ENCODE results near the gene MSLN.

MSLN gene

GRCh38 chr16:777826-778225 is 17.3 kb downstream of the MSLN start:
- H3K4me3 ChIP-seq (ENCODE audit: low read length) = no peak overlapping the region
- no peak for TF ChIP-seq ZNF274 (IDR thresholded peaks at IDR 0.05; ENCODE audit: low read depth, low read length)

DNA sequence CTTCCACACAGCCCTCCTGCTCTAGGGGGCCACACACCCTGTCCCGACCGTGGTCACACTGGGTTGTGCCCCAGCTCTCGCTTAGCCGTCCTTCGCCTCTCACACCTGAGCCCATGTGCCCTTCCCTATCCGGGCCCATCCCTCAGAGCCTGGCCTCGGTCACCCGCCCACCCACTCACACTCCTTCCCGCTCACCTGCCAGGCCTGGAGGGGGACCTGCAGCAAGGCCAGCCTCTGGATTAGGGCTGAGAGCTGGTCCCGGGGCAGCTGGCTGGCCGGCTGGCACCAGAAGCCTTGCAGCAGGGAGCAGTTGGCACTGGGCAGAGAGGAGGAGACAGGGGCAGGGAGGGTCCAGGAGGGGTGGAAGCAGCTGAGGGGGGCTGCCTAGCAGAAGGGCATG is 17.9 kb downstream of the MSLN start:
- no peak for TF ChIP-seq ZNF274 (IDR thresholded peaks at IDR 0.05; ENCODE audit: low read depth, low read length)
- H3K4me3 ChIP-seq (ENCODE audit: low read length) = no peak overlapping the region

DNA sequence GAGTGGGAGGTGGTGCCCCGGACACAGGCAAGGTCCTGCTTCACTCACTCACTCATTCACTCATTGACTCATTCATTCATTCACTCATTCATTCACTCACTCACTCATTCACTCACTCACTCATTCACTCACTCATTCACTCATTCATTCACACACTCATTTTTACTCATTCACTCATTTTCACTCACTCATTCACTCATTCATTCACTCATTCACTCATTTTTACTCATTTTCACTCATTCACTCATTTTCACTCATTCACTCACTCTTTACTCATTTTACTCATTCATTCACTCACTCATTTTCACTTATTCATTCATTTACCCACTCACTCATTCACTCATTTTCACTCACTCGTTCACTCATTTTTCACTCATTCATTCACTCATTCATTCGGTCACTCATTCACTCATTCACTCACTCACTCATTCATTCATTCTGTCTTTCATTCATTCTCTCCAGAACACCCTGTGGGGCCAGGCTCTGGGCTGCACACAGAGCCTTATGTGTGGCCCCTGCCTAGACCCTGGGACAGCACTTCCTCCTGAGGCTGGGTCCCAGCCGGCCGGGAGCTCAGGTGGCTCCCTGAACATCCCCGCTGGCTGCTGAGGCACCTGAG is 18.5 kb downstream of the MSLN start:
- TF ChIP-seq ZNF274 (IDR thresholded peaks at IDR 0.05; ENCODE audit: low read depth, low read length) = no peak
- H3K4me3 ChIP-seq (ENCODE audit: low read length) = no peak overlapping the region

- no peak for TF ChIP-seq ZNF274 (IDR thresholded peaks at IDR 0.05; ENCODE audit: low read depth, low read length)
- H3K4me3 ChIP-seq (ENCODE audit: low read length) = no peak overlapping the region
Observed at GRCh38 chr16:779561-779960, 19.0 kb downstream of the MSLN start.

DNA sequence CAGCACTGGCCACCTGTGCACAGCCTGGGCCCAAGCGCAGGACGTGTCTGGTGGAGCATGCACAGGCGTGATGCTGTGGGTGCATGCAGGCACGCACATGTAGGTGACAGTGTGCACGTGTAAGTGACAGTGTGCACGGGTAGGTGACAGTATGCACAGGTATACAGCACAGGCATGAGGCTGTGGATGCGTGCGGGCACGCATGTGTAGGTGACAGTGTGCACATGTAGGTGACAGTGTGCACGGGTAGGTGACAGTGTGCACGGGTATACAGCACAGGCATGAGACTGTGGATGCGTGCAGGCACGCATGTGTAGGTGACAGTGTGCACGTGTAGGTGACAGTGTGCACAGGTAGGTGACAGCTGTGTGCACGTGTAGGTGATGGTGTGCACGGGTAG is 19.8 kb downstream of the MSLN start:
- TF ChIP-seq ZNF274 (IDR thresholded peaks at IDR 0.05; ENCODE audit: low read depth, low read length) = no peak

GRCh38 chr16:781346-782010 is 20.9 kb downstream of the MSLN start:
- no peak for TF ChIP-seq ZNF274 (IDR thresholded peaks at IDR 0.05; ENCODE audit: low read depth, low read length)

More for the DNA sequence above, 19.8 kb downstream of the MSLN start:
- no peak overlapping the region for H3K4me3 ChIP-seq (ENCODE audit: low read length)

DNA sequence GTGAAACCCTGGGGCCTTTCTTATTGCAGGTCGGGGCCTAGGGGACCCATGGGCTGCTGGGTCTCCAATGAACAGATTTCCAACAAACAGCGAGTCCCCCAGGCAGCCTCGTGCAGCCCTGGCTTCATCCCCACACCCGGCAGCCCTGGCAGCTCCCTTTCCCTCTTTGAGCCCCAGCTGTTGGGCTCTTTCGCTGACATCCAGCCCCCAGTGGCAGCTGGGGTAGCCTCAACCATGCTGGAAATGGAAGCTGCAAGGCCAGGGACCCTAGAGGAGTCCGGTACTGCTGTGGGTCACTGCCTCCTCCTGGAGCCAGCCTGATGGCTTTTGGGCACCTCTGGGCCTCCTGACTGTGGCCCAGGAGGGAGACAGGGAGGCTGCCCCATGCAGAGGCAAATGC is 21.7 kb downstream of the MSLN start:
- TF ChIP-seq ZNF274 (IDR thresholded peaks at IDR 0.05; ENCODE audit: low read depth, low read length) = no peak

More at GRCh38 chr16:781346-782010, 20.9 kb downstream of the MSLN start:
- H3K4me3 ChIP-seq (ENCODE audit: low read length) = no peak overlapping the region

GRCh38 chr16:782766-783403 is 22.4 kb downstream of the MSLN start:
- no peak for TF ChIP-seq ZNF274 (IDR thresholded peaks at IDR 0.05; ENCODE audit: low read depth, low read length)
- no peak overlapping the region for H3K4me3 ChIP-seq (ENCODE audit: low read length)

More for the DNA sequence above, 21.7 kb downstream of the MSLN start:
- H3K4me3 ChIP-seq (ENCODE audit: low read length) = no peak overlapping the region

DNA sequence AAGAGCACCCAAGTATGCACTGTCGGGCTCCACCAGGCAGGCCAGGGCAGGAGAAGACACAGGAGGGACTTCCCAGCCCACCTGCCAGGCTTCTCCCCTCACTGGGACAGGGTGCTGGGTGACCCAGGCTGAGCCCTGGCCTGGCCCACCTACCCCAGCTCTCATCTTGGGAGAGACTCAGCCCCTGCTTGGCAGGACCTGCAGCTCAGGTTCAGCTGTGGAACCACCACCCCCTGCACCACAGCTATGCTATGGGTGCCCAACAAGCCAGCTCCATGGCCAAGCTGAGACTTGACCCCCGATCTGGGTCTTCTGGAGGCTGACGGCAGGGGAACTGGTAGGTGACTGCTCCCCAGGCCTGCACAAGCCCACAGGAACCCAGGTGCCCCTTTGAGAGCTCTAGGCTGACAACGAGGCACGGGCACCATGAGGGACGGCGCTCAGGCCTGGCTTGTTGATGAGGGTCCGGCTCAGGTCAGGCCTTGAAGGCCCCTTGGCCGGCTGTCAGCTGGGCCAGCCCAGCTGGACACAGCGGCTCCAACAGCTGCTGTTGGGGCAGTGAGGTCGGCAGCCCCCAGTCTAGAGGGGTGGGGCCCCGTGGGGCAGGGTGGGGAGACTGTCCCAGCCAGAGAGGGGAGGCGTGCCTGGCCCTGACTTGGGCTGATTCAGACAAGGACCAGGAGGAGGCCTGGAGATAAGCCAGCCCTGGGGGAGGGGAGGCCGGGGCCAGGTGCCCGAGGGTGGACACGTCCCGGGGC is 23.0 kb downstream of the MSLN start:
- H3K4me3 ChIP-seq (ENCODE audit: low read length) = no peak overlapping the region
- no peak for TF ChIP-seq ZNF274 (IDR thresholded peaks at IDR 0.05; ENCODE audit: low read depth, low read length)

- no peak for TF ChIP-seq ZNF274 (IDR thresholded peaks at IDR 0.05; ENCODE audit: low read depth, low read length)
- no peak overlapping the region for H3K4me3 ChIP-seq (ENCODE audit: low read length)
Observed at GRCh38 chr16:784431-784830, 23.9 kb downstream of the MSLN start.

DNA sequence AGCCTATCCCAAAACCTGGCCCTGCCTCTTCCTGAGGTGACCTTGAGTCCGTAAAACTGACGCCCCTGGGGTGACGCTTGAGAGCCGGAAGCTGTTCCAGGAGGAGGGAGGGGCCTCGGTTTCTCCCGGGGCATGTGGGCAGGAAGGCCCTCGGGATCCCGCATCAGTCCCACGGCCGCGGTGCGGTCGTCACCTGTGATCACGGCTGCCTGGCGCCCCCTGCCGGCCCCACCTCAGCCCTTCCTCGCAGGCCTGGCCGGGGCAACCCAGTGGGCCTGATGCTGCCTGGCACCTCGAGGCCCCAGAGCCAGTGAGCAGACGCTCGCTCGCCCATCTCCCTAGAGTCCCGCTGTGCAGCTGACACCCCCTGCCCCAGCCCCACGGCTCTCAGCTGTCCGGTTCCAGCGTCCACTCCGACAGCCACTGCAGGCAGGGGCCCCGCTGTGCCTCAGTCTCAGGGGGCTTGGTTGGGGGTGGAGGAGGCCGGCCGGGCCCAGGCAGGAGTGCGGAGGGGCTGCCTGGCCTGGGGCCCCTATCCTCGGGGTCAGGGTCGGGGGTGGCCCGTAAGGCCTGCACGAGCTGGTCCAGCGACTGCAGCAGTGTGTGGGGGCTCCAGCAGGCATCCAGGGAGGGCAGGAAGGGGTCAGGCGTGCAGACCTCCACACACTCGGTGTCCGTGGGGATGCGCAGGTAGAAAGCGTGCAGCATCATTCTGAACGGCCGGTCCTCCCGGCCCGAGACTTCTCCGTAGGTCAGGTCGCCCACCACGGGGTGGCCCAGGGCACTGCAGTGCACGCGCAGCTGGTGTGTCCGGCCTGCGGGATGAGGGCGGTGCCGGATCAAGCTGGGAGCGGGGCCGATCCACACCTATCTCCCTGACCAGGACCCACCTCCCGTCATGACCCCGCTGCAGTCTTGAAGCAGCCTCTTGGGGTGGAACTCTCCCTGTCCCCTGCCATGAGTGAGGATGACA is 25.3 kb downstream of the MSLN start:
- no peak overlapping the region for H3K4me3 ChIP-seq (ENCODE audit: low read length)
- TF ChIP-seq ZNF274 (IDR thresholded peaks at IDR 0.05; ENCODE audit: low read depth, low read length) = no peak

DNA sequence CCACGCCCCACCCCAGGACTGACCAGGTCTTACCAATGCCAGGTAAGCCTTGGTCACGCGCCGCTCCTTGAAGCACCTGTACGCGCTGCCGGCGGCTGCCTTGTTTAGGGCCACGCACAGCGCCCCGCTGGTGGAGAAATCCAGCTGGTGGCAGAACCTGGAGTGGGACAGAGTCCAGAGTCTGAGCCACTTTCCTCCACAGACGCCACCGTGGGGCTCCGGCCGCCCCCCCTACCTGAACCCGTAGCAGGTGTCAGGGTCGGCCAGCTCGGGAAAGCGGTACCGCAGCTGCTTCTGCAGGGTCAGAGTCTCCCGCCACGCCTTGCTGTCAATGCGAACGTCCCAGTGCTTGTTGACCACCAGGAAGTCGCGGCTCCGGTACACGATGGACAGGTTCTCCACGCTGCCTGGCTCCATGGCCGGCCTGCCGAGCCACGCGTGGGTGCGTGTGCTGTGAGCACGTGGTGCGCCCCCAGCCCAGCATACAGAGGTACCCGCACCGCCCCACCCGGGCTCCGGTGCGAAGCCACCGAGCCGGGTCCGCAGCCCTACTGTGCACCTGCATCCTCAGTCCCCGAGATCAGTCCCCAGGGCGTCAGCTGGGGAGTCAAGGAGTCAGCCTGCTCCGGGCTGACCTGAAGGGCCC is 26.9 kb downstream of the MSLN start:
- peak overlapping the region; percentile 94 for H3K4me3 ChIP-seq (ENCODE audit: low read length)
- no peak for TF ChIP-seq ZNF274 (IDR thresholded peaks at IDR 0.05; ENCODE audit: low read depth, low read length)

- no peak for TF ChIP-seq ZNF274 (IDR thresholded peaks at IDR 0.05; ENCODE audit: low read depth, low read length)
- H3K4me3 ChIP-seq (ENCODE audit: low read length) = peak within 1 kb of the TSS; percentile 94
Observed at GRCh38 chr16:787978-788398, 27.5 kb downstream of the MSLN start, which contains the start of gene RPUSD1. Gene RPUSD1, minus strand, starts transcription at chr16:788381. Its CDS starts 644 bp downstream, at chr16:787737.

Data from GM08714 (cell line).